ENCODE data around the gene UBE2R2.

- TF ChIP-seq ZNF274 (IDR thresholded peaks at IDR 0.05; ENCODE audit: low read depth, low read length) (no peak), YY1 (IDR thresholded peaks at IDR 0.05; ENCODE audit: insufficient read depth, insufficient read length) (no peak)
Measured at GRCh38 chr9:33798545-33798944, 18.4 kb upstream of the UBE2R2 start.
